Measurements from ENCODE around the gene LPP. TPM values are rescaled to one million over a fixed set of nuclear protein-coding genes. Genes with fewer than 3 reads are reported as not detected.

LPP gene
- total and polyA plus RNA-seq, 2 of the 4 experiments (the other 2 are of a cell fraction), result 16.0 to 130 TPM

DNA sequence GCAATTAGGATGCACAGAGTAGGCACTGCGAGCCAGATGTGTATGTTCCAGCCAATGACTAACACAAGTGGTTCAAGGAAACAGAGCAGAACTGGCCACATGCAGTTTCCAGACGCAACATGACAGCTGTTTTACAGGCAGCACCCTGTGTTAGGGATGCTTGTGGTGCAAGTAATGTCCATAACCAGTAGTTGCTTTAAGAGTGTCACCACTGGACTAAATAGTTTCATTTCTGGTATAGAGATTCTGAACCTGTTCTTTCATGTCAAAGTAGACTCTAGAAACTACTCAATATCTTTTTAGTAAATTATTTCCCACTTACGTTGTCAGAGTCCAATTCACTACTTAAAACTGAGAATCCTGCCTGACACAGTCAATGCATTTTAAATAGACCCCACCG is 14.5 kb upstream of the LPP start:
- Histone ChIP-seq H3K4me3 (ENCODE audit: insufficient read depth, low read depth, low read length) (no peak overlapping the region), H3K9me1 (ENCODE audit: insufficient read depth, low read length) (no peaks in the 10 kb centered on the region), H4K20me1 (ENCODE audit: insufficient read depth, low read length) (no peaks in the 10 kb centered on the region), H3K9ac (ENCODE audit: low read depth, low read length) (no peak overlapping the region), H4K5ac (ENCODE audit: low read depth, low read length) (no peak overlapping the region), H3K23ac (ENCODE audit: low read depth, low read length) (no peak overlapping the region), H3K27me3 (ENCODE audit: control insufficient read depth, insufficient read depth, low read length) (no peaks in the 10 kb centered on the region), H4K8ac (ENCODE audit: low read depth in 2 of 2, low read length in 2 of 2) (no peak overlapping the region), H2BK5ac (ENCODE audit: low read depth, low read length, poor library complexity, severe bottlenecking) (no peak overlapping the region), H3K79me1 (ENCODE audit: low read depth in 1 of 2, low read length in 2 of 2) (no peaks in the 10 kb centered on the region), H2BK15ac (ENCODE audit: low read depth, low read length) (no peak overlapping the region), H3K9me3 (ENCODE audit: control insufficient read depth, insufficient read depth, low read length) (no peaks in the 10 kb centered on the region), H3K4ac (ENCODE audit: low read depth, low read length) (no peak overlapping the region), H2AFZ (replicated peaks; ENCODE audit: low read length, poor library complexity) (no peak overlapping the region), H3K36me3 (ENCODE audit: control insufficient read depth, insufficient read depth, low read length) (no peaks in the 10 kb centered on the region), H2AK5ac (ENCODE audit: low read depth, low read length) (no peak overlapping the region), H2BK120ac (ENCODE audit: low read depth, low read length) (no peak overlapping the region), H3K14ac (replicated peaks; ENCODE audit: low read depth, low read length) (no peak overlapping the region; the same call in 1 of the 2 replicates), H3K27ac (ENCODE audit: insufficient read depth, low read length) (no peak overlapping the region), H3K4me1 (ENCODE audit: control insufficient read depth, insufficient read depth, low read length) (no peaks in the 10 kb centered on the region), H3K18ac (ENCODE audit: low read depth, low read length) (no peak overlapping the region), H2BK20ac (ENCODE audit: low read depth, low read length) (no peak overlapping the region), H3K4me2 (ENCODE audit: low read depth, low read length) (no peak overlapping the region), H4K91ac (ENCODE audit: insufficient read depth, low read depth, low read length) (no peak overlapping the region), H3K56ac (ENCODE audit: extremely low read depth, insufficient read depth, low read length) (no peak overlapping the region), H2AK9ac (replicated peaks; ENCODE audit: low read depth, low read length, poor library complexity) (no peak overlapping the region)
- in situ Hi-C loops (cut with MboI; ENCODE audit: low sequenced_read_pairs), result no loop called here
- no CpG with 5 or more reads among the region's 4 CpGs for WGBS, 2 experiments (ENCODE audit: extremely low coverage in 2 of 2, insufficient read length in 1 of 2)
- intact Hi-C loops (cut with micrococcal nuclease), result no loop called here
- TF ChIP-seq CHD1 (IDR thresholded peaks at IDR 0.05; ENCODE audit: low read depth, low read length) (no peak), RCOR1 (IDR thresholded peaks at IDR 0.05; ENCODE audit: insufficient replicate concordance, low read length) (no peak), SMC3 (IDR thresholded peaks at IDR 0.05; ENCODE audit: low read depth, low read length) (no peak), RFX5 (IDR thresholded peaks at IDR 0.05; ENCODE audit: low read depth, low read length) (no peak), RAD21 (IDR thresholded peaks at IDR 0.05; ENCODE audit: low read length) (no peak), FOS (IDR thresholded peaks at IDR 0.05; ENCODE audit: low read depth, low read length) (no peak), NFE2L2 (IDR thresholded peaks at IDR 0.05; ENCODE audit: low read depth, low read length) (no peak), MAFK (IDR thresholded peaks at IDR 0.05; ENCODE audit: low read depth, low read length) (no peak), BHLHE40 (IDR thresholded peaks at IDR 0.05; ENCODE audit: low read depth, low read length) (no peak), CEBPB (IDR thresholded peaks at IDR 0.05; ENCODE audit: low read depth, low read length) (no peak), CTCF (conservative IDR thresholded peaks at IDR 0.05; ENCODE audit: low read depth, low read length) (no peak), POLR2A (IDR thresholded peaks at IDR 0.05; ENCODE audit: low read depth, low read length) (no peak), MXI1 (IDR thresholded peaks at IDR 0.05; ENCODE audit: borderline replicate concordance, low read depth, low read length) (no peak), MAZ (IDR thresholded peaks at IDR 0.05; ENCODE audit: borderline replicate concordance, low read depth, low read length) (no peak)
- TF ChIP-seq, protein P1, sequence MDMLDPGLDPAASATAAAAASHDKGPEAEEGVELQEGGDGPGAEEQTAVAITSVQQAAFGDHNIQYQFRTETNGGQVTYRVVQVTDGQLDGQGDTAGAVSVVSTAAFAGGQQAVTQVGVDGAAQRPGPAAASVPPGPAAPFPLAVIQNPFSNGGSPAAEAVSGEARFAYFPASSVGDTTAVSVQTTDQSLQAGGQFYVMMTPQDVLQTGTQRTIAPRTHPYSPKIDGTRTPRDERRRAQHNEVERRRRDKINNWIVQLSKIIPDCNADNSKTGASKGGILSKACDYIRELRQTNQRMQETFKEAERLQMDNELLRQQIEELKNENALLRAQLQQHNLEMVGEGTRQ (IDR thresholded peaks at IDR 0.05; ENCODE audit: low read depth, low read length), result no peak
- TF ChIP-seq, protein P2, sequence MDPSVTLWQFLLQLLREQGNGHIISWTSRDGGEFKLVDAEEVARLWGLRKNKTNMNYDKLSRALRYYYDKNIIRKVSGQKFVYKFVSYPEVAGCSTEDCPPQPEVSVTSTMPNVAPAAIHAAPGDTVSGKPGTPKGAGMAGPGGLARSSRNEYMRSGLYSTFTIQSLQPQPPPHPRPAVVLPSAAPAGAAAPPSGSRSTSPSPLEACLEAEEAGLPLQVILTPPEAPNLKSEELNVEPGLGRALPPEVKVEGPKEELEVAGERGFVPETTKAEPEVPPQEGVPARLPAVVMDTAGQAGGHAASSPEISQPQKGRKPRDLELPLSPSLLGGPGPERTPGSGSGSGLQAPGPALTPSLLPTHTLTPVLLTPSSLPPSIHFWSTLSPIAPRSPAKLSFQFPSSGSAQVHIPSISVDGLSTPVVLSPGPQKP (IDR thresholded peaks at IDR 0.05; ENCODE audit: borderline replicate concordance, low read depth, low read length), result no peak
- ChIA-PET POLR2A (ENCODE audit: unreplicated experiment) (interaction anchor here (0.6 kb wide), 1 partner anchor 83 kb away, joined by 4 read pairs; no protein-coding TSS in a partner anchor), CTCF (no interaction called here)
- dilution Hi-C loops (cut with HindIII; ENCODE audit: low sequenced_read_pairs, unreplicated experiment), result no loop called here
- BruUV-seq (replicated peaks), result no TSS peak
- DNase-seq (no peak), ATAC-seq (ENCODE audit: low read depth) (no peak)
